ENCODE measurements around the gene OTUB2. TPM values are rescaled to one million over a fixed set of nuclear protein-coding genes. Genes with fewer than 3 reads are reported as not detected.

OTUB2 gene
- polyA plus RNA-seq, 12 donors = 0.48 to 1.9 (median 0.92) TPM; not detected in 2

Other genes starting within 250 kb of the OTUB2 start
- gene PRIMA1, start 237.9 kb upstream of the OTUB2 start, polyA plus RNA-seq (ENCODE audit: insufficient read length in 12 of 12) = 1 to 10 TPM in 11 of 12 donors, not detected in 1; 2.0 to 7.5 (median 3.9) TPM
- gene FAM181A, start 99.0 kb upstream of the OTUB2 start, polyA plus RNA-seq (ENCODE audit: insufficient read length in 12 of 12) = under 1 TPM in 5 of 12 donors, not detected in 7; 0.09 to 0.22 (median 0.13) TPM
- 10 to 100 TPM in 11 of 12 donors, not detected in 1; 10.5 to 37.9 (median 26.4) TPM for gene ASB2, start 49.8 kb upstream of the OTUB2 start, polyA plus RNA-seq (ENCODE audit: insufficient read length in 12 of 12)
- under 1 TPM in 6 of 12 donors, not detected in 6; 0.09 to 0.36 (median 0.23) TPM for gene CCDC197, start 29.0 kb upstream of the OTUB2 start, polyA plus RNA-seq (ENCODE audit: insufficient read length in 12 of 12)
- gene DDX24, start 54.9 kb downstream of the OTUB2 start, polyA plus RNA-seq (ENCODE audit: insufficient read length in 12 of 12) = 100 to 1,000 TPM in 4 of 12 donors, 10 to 100 TPM in 7, not detected in 1; 86.0 to 163 (median 93.9) TPM
- 10 to 100 TPM in 11 of 12 donors, not detected in 1; 10.7 to 69.1 (median 15.5) TPM for gene IFI27L1, start 55.0 kb downstream of the OTUB2 start, polyA plus RNA-seq (ENCODE audit: insufficient read length in 12 of 12)
- gene IFI27, start 84.4 kb downstream of the OTUB2 start, polyA plus RNA-seq (ENCODE audit: insufficient read length in 12 of 12) = 1 to 10 TPM in 10 of 12 donors, not detected in 2; 1.4 to 5.7 (median 3.1) TPM
- gene IFI27L2, start 103.3 kb downstream of the OTUB2 start, polyA plus RNA-seq (ENCODE audit: insufficient read length in 12 of 12) = 10 to 100 TPM in 9 of 12 donors, 1 to 10 TPM in 2, not detected in 1; 7.6 to 29.5 (median 12.5) TPM
- gene PPP4R4, start 148.0 kb downstream of the OTUB2 start, polyA plus RNA-seq (ENCODE audit: insufficient read length in 12 of 12) = under 1 TPM in 8 of 12 donors, not detected in 4; 0.10 to 0.30 (median 0.19) TPM

All from muscle of arm (tissue), 12 donors.